HFF-Myc (cell line): ENCODE measurements around the gene RITA1.

Experiments
- DNase-seq: peaks from one replicate; pipeline ENCODE4 v3.0.0-alpha.2; 2011; ENCODE audit warnings: low read depth; ENCODE audit errors: extremely low read depth
- H3K4me3 ChIP-seq: replicated peaks from 2 replicates; pipeline ENCODE4 v1.5.1; 2011; ENCODE audit warnings: low read depth, mild to moderate bottlenecking, control low read depth, low read length
- TF ChIP-seq, protein P1 (sequence below): IDR thresholded peaks from 2 replicates; pipeline ENCODE4 v1.5.1; 2012; ENCODE audit warnings: mild to moderate bottlenecking, low read depth, low read length, control low read depth; ENCODE audit errors: missing control alignments

RITA1 gene

GRCh38 chr12:113216027-113216426 is 30.5 kb downstream of the RITA1 start:
- TF ChIP-seq, protein P1, sequence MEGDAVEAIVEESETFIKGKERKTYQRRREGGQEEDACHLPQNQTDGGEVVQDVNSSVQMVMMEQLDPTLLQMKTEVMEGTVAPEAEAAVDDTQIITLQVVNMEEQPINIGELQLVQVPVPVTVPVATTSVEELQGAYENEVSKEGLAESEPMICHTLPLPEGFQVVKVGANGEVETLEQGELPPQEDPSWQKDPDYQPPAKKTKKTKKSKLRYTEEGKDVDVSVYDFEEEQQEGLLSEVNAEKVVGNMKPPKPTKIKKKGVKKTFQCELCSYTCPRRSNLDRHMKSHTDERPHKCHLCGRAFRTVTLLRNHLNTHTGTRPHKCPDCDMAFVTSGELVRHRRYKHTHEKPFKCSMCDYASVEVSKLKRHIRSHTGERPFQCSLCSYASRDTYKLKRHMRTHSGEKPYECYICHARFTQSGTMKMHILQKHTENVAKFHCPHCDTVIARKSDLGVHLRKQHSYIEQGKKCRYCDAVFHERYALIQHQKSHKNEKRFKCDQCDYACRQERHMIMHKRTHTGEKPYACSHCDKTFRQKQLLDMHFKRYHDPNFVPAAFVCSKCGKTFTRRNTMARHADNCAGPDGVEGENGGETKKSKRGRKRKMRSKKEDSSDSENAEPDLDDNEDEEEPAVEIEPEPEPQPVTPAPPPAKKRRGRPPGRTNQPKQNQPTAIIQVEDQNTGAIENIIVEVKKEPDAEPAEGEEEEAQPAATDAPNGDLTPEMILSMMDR: no peak
- H3K4me3 ChIP-seq: no peak overlapping the region
- no peak for DNase-seq

- DNase-seq: no peak
- peak overlapping the region; percentile 89 for H3K4me3 ChIP-seq
- TF ChIP-seq, protein P1: no peak
Observed at GRCh38 chr12:113220593-113221180, 35.2 kb downstream of the RITA1 start.

DNA sequence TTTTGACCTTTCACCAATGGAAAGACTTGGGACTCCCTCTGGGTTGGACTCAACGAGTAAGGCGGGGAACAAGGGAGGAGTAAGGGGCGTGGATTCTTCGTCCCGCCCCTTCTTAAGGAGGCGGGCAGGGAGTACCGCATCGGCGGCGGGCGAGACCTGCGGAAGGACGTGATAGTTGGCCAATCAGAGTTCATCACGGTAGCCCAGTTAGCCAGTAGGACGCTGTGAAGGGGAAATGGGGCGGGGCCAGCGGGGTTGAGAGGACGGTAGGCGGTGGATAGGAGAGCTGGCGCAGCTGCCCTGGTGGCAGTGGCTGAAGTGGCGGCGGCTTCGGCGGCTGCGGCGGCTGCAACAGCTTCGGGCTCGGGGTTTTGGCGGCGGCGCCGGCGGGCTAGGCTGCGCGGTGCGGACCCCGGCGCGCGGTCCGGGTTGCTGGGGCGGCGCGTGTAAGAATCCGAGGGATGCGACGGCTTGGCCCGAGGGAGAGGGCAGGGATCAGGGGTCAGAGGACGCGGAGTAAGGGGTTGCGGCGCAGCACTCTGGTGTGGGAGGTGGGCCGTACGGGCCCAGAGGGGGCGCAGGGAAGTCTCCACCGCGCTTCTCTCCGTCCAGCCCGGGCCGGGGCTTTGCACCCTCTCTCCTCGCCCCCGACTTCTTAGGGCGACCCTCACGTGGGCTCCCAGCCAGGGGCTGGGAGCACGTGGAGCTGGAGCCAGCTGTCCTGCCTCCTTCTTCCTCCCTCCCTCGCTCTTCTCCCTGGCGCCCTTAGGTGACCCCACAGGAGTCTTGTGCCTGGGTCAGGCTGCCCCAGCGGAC is 35.9 kb downstream of the RITA1 start, which contains the start of gene TPCN1:
TPCN1 (plus strand) TSS at position 284 of the 816 bp plus-strand sequence. CDS start 5,389 bp downstream, outside the sequence.
- DNase-seq: peak; percentile 100
- TF ChIP-seq, protein P1: no peak
- H3K4me3 ChIP-seq: peak within 1 kb of the TSS; percentile 89

DNA sequence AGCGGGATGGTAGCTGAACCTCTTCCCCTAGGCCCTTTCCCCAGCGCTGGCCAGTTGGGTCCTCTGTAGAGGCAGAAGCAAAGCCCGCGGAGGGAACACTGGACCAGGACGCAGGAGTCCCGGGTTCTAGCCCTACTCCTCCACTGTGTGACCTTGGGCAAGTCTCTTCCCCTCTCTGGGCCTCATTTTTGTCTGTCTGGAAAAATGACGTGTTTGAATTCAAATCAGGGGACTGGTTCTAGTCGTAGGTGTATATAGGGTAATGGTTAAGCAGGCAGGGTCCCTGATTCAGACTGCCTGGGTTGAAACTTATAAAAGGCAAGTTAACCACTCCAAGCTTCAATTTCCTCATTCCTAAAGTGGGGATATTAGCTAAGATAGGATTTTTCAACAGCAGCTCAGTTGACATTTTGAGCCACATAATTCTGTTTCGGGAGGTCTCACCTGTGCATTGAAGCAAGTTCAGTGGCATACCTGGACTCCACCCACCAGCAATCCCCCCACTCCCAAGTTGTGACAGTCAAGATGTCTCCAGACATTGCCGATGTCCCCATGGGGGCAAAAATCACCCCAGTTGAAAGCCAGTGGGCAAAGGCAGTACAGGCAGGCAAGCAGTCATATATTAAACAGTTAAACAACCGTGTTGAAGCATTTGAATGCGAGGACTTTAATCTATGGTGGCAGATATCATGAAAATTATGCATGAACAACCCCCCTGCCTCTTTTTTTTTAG is 36.6 kb downstream of the RITA1 start:
- TF ChIP-seq, protein P1: no peak
- DNase-seq: no peak
- H3K4me3 ChIP-seq: peak overlapping the region; percentile 89

GRCh38 chr12:113222730-113223531 is 37.4 kb downstream of the RITA1 start:
- TF ChIP-seq, protein P1: no peak
- peak; percentile 82 for DNase-seq
- peak overlapping the region; percentile 89 for H3K4me3 ChIP-seq

GRCh38 chr12:113224955-113225354 is 39.4 kb downstream of the RITA1 start:
- H3K4me3 ChIP-seq: no peak overlapping the region
- DNase-seq: no peak
- TF ChIP-seq, protein P1: no peak
